Nephron (organoid): ENCODE results near the gene RAB15.
A peak's percentile ranks its signal among the peaks of the same experiment; 100 is the strongest.

Source experiments
- H3K27ac Mint-ChIP-seq, 3 experiments: 2 replicates each; pipeline ENCODE4 v1.8.0; 2020; ENCODE audit warnings: mixed read lengths in 3 of 3, mild to moderate bottlenecking in 2 of 3, moderate library complexity in 1 of 3
- H3K27me3 Mint-ChIP-seq: 2 replicates; pipeline ENCODE4 v1.8.0; 2021; ENCODE audit warnings: low read depth, mild to moderate bottlenecking, moderate library complexity, mixed read lengths
- H3K36me3 Mint-ChIP-seq: 2 replicates; pipeline ENCODE4 v1.8.0; 2020; ENCODE audit warnings: low read depth, mixed read lengths
- H3K4me1 Mint-ChIP-seq: 2 replicates; pipeline ENCODE4 v1.8.0; 2020; ENCODE audit warnings: mixed read lengths
- H3K4me3 Mint-ChIP-seq, 3 experiments: 2 replicates each; pipeline ENCODE4 v1.8.0; 2020; ENCODE audit warnings: mild to moderate bottlenecking in 3 of 3, mixed read lengths in 3 of 3, moderate library complexity in 2 of 3
- H3K9me3 Mint-ChIP-seq: 2 replicates; pipeline ENCODE4 v1.8.0; 2020; ENCODE audit warnings: mixed read lengths
- CTCF ChIP-seq, 3 experiments: fragments of 200-600 bp; sonication (generic); IDR thresholded peaks; one replicate each; pipeline ENCODE4 v1.5.0; 2021; ENCODE audit warnings: antibody characterized with exemption in 3 of 3; ENCODE audit not compliant: unreplicated experiment in 3 of 3

RAB15 gene

GRCh38 chr14:65002586-65003210 lies 30.6 kb upstream of the RAB15 start:
- Mint-ChIP-seq H3K36me3 (peaks cover 13% of the 10 kb centered on the region), H3K27me3 (no peaks in the 10 kb centered on the region), H3K4me3 (no peak overlapping the region), H3K4me1 (peaks cover 55% of the 10 kb centered on the region), H3K9me3 (no peaks in the 10 kb centered on the region), H3K27ac (peak overlapping the region; percentile 63 to 74 (median 71))
- TF ChIP-seq CTCF (IDR thresholded peaks at IDR 0.05; ENCODE audit: unreplicated experiment in 3 of 3): no peak

- Mint-ChIP-seq H3K4me3 (no peak overlapping the region), H3K36me3 (peaks cover 13% of the 10 kb centered on the region), H3K9me3 (no peaks in the 10 kb centered on the region), H3K27ac (peak overlapping the region in 1 of 3 experiments; percentile 86), H3K27me3 (no peaks in the 10 kb centered on the region), H3K4me1 (peaks cover 52% of the 10 kb centered on the region)
- no peak for TF ChIP-seq CTCF (IDR thresholded peaks at IDR 0.05; ENCODE audit: unreplicated experiment in 3 of 3)
Measured at GRCh38 chr14:65001723-65002122, 29.6 kb upstream of the RAB15 start.

- H3K36me3 Mint-ChIP-seq: peaks cover 13% of the 10 kb centered on the region
- no peak overlapping the region for H3K4me3 Mint-ChIP-seq
- no peak for TF ChIP-seq CTCF (IDR thresholded peaks at IDR 0.05; ENCODE audit: unreplicated experiment in 3 of 3)
- H3K27me3 Mint-ChIP-seq: no peaks in the 10 kb centered on the region
- H3K9me3 Mint-ChIP-seq: no peaks in the 10 kb centered on the region
- H3K4me1 Mint-ChIP-seq: peaks cover 45% of the 10 kb centered on the region
- peak overlapping the region; percentile 35 to 86 (median 58) for H3K27ac Mint-ChIP-seq
Measured at GRCh38 chr14:65000898-65001591, 28.9 kb upstream of the RAB15 start.

GRCh38 chr14:64998455-64998931 lies 26.4 kb upstream of the RAB15 start:
- H3K27ac Mint-ChIP-seq: no peak overlapping the region
- no peak for TF ChIP-seq CTCF (IDR thresholded peaks at IDR 0.05; ENCODE audit: unreplicated experiment in 3 of 3)
- H3K4me1 Mint-ChIP-seq: peaks cover 31% of the 10 kb centered on the region
- H3K36me3 Mint-ChIP-seq: peaks cover 4% of the 10 kb centered on the region
- H3K9me3 Mint-ChIP-seq: no peaks in the 10 kb centered on the region
- H3K4me3 Mint-ChIP-seq: no peak overlapping the region
- H3K27me3 Mint-ChIP-seq: no peaks in the 10 kb centered on the region

GRCh38 chr14:64997108-64997794 lies 25.1 kb upstream of the RAB15 start:
- H3K27me3 Mint-ChIP-seq: no peaks in the 10 kb centered on the region
- H3K4me1 Mint-ChIP-seq: peaks cover 20% of the 10 kb centered on the region
- no peak overlapping the region for H3K4me3 Mint-ChIP-seq
- peaks cover 4% of the 10 kb centered on the region for H3K36me3 Mint-ChIP-seq
- TF ChIP-seq CTCF (IDR thresholded peaks at IDR 0.05; ENCODE audit: unreplicated experiment in 3 of 3): no peak
- peak overlapping the region in 1 of 3 experiments; percentile 5 for H3K27ac Mint-ChIP-seq
- no peaks in the 10 kb centered on the region for H3K9me3 Mint-ChIP-seq
